ENCODE results near the gene ONECUT3. TPM values are rescaled to one million over a fixed set of nuclear protein-coding genes. Genes with fewer than 3 reads are reported as not detected.

The ONECUT3 gene
- total RNA-seq, 1 experiment from 2014 or later: not detected

- H3K27me3 ChIP-seq: peaks cover 60% of the 10 kb centered on the region
- no peak for DNase-seq
These were observed 3.6 kb upstream of the ONECUT3 start for GRCh38 chr19:1749373-1750342.

GRCh38 chr19:1750343-1751021, 2.8 kb upstream of the ONECUT3 start:
- H3K27me3 ChIP-seq: peaks cover 65% of the 10 kb centered on the region

More at GRCh38 chr19:1749373-1750342, 3.6 kb upstream of the ONECUT3 start:
- Histone ChIP-seq H3K9me3 (no peaks in the 10 kb centered on the region), H3K4me3 (no peak overlapping the region), H3K36me3 (no peaks in the 10 kb centered on the region)

GRCh38 chr19:1751367-1752008, 1.8 kb upstream of the ONECUT3 start:
- H3K27me3 ChIP-seq: peaks cover 73% of the 10 kb centered on the region
- no peak for DNase-seq
- H3K9me3 ChIP-seq: no peaks in the 10 kb centered on the region
- no peaks in the 10 kb centered on the region for H3K36me3 ChIP-seq
- no peak overlapping the region for H3K4me3 ChIP-seq

More at GRCh38 chr19:1750343-1751021, 2.8 kb upstream of the ONECUT3 start:
- no peak overlapping the region for H3K4me3 ChIP-seq
- H3K9me3 ChIP-seq: no peaks in the 10 kb centered on the region
- no peaks in the 10 kb centered on the region for H3K36me3 ChIP-seq
- no peak for DNase-seq

GRCh38 chr19:1752009-1752756, 1.1 kb upstream of the ONECUT3 start:
- no peak for DNase-seq
- H3K27me3 ChIP-seq: peaks cover 74% of the 10 kb centered on the region
- H3K9me3 ChIP-seq: no peaks in the 10 kb centered on the region
- H3K36me3 ChIP-seq: no peaks in the 10 kb centered on the region
- no peak overlapping the region for H3K4me3 ChIP-seq

- DNase-seq: no peak
- Histone ChIP-seq H3K4me3 (no peak overlapping the region), H3K36me3 (no peaks in the 10 kb centered on the region), H3K27me3 (peaks cover 71% of the 10 kb centered on the region), H3K9me3 (no peaks in the 10 kb centered on the region)
These were observed 821 bp downstream of the ONECUT3 start for GRCh38 chr19:1754018-1754635.

GRCh38 chr19:1754636-1755466, 1.5 kb downstream of the ONECUT3 start:
- DNase-seq: no peak
- peaks cover 70% of the 10 kb centered on the region for H3K27me3 ChIP-seq
- H3K36me3 ChIP-seq: no peaks in the 10 kb centered on the region
- H3K4me3 ChIP-seq: no peak overlapping the region
- no peaks in the 10 kb centered on the region for H3K9me3 ChIP-seq

- H3K9me3 ChIP-seq: no peaks in the 10 kb centered on the region
- peaks cover 70% of the 10 kb centered on the region for H3K27me3 ChIP-seq
- no peak overlapping the region for H3K4me3 ChIP-seq
- no peak for DNase-seq
- H3K36me3 ChIP-seq: no peaks in the 10 kb centered on the region
These were observed 2.3 kb downstream of the ONECUT3 start for GRCh38 chr19:1755467-1756171.

GRCh38 chr19:1756264-1756663, 3.0 kb downstream of the ONECUT3 start:
- Histone ChIP-seq H3K9me3 (no peaks in the 10 kb centered on the region), H3K27me3 (peaks cover 67% of the 10 kb centered on the region), H3K36me3 (no peaks in the 10 kb centered on the region), H3K4me3 (no peak overlapping the region)
- DNase-seq: no peak

- H3K4me3 ChIP-seq: no peak overlapping the region
- H3K27me3 ChIP-seq: peaks cover 67% of the 10 kb centered on the region
- no peaks in the 10 kb centered on the region for H3K36me3 ChIP-seq
- DNase-seq: no peak
- H3K9me3 ChIP-seq: no peaks in the 10 kb centered on the region
These were observed 3.6 kb downstream of the ONECUT3 start for GRCh38 chr19:1756705-1757465.

GRCh38 chr19:1757468-1758230, 4.3 kb downstream of the ONECUT3 start:
- no peak for DNase-seq
- Histone ChIP-seq H3K36me3 (no peaks in the 10 kb centered on the region), H3K9me3 (no peaks in the 10 kb centered on the region), H3K4me3 (no peak overlapping the region), H3K27me3 (peaks cover 68% of the 10 kb centered on the region)

GRCh38 chr19:1758231-1758577, 4.9 kb downstream of the ONECUT3 start:
- no peak overlapping the region for H3K4me3 ChIP-seq
- peaks cover 67% of the 10 kb centered on the region for H3K27me3 ChIP-seq
- H3K9me3 ChIP-seq: no peaks in the 10 kb centered on the region
- no peak for DNase-seq
- H3K36me3 ChIP-seq: no peaks in the 10 kb centered on the region

GRCh38 chr19:1758959-1759903, 5.9 kb downstream of the ONECUT3 start:
- Histone ChIP-seq H3K9me3 (no peaks in the 10 kb centered on the region), H3K27me3 (peaks cover 73% of the 10 kb centered on the region), H3K36me3 (no peaks in the 10 kb centered on the region), H3K4me3 (no peak overlapping the region)
- no peak for DNase-seq

GRCh38 chr19:1760020-1760419, 6.7 kb downstream of the ONECUT3 start:
- Histone ChIP-seq H3K9me3 (no peaks in the 10 kb centered on the region), H3K36me3 (no peaks in the 10 kb centered on the region), H3K4me3 (no peak overlapping the region), H3K27me3 (peaks cover 77% of the 10 kb centered on the region)
- no peak for DNase-seq

Data from MG63 (cell line).